ENCODE data around the gene LDB2.

The LDB2 gene

DNA sequence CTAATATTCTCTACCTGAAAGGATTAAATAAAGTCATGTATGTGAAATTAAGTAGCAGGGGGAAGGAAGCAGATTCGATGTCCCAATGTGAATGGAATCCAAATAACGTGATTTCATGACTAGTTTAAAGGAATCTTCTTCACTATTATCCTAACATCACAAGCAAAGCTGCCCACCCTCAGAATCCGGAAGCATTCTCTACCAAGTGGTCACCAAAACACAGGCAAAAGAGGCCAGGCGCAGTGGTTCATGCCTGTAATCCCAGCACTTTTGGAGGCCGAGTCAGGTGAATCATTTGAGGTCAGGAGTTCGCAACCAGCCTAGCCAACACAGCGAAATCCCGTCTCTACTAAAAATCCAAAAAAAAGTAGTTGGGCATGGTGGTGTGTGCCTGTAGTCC is 212.9 kb downstream of the LDB2 start:
- H3K4me2 ChIP-seq (ENCODE audit: low read depth, low read length, poor library complexity, severe bottlenecking): no peak overlapping the region
- H3K9ac ChIP-seq (ENCODE audit: low read depth, low read length, poor library complexity, severe bottlenecking): no peak overlapping the region
- H2AFZ ChIP-seq (ENCODE audit: low read length): no peak overlapping the region
- H3K79me2 ChIP-seq (ENCODE audit: insufficient read depth, low read length): no peaks in the 10 kb centered on the region
- H3K4me1 ChIP-seq (ENCODE audit: insufficient read depth, low read length, poor library complexity, severe bottlenecking): no peaks in the 10 kb centered on the region
- no peaks in the 10 kb centered on the region for H4K20me1 ChIP-seq (ENCODE audit: insufficient read depth, low read length, poor library complexity, severe bottlenecking)
- H3K9me3 ChIP-seq (ENCODE audit: insufficient read depth, low read depth, low read length): no peaks in the 10 kb centered on the region
- no peaks in the 10 kb centered on the region for H3F3A ChIP-seq (ENCODE audit: low read depth)
- TF ChIP-seq, protein P1, sequence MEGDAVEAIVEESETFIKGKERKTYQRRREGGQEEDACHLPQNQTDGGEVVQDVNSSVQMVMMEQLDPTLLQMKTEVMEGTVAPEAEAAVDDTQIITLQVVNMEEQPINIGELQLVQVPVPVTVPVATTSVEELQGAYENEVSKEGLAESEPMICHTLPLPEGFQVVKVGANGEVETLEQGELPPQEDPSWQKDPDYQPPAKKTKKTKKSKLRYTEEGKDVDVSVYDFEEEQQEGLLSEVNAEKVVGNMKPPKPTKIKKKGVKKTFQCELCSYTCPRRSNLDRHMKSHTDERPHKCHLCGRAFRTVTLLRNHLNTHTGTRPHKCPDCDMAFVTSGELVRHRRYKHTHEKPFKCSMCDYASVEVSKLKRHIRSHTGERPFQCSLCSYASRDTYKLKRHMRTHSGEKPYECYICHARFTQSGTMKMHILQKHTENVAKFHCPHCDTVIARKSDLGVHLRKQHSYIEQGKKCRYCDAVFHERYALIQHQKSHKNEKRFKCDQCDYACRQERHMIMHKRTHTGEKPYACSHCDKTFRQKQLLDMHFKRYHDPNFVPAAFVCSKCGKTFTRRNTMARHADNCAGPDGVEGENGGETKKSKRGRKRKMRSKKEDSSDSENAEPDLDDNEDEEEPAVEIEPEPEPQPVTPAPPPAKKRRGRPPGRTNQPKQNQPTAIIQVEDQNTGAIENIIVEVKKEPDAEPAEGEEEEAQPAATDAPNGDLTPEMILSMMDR (conservative IDR thresholded peaks at IDR 0.05; ENCODE audit: low read length): no peak
- TF ChIP-seq EZH2phosphoT487 (IDR thresholded peaks at IDR 0.05; ENCODE audit: borderline replicate concordance): no peak
- no peaks in the 10 kb centered on the region for H3K36me3 ChIP-seq (ENCODE audit: insufficient read depth, low read length)
- H3K4me3 ChIP-seq (ENCODE audit: low read length, poor library complexity, severe bottlenecking): no peak overlapping the region
- H3K27me3 ChIP-seq (ENCODE audit: insufficient read depth, low read length, poor library complexity, severe bottlenecking): no peaks in the 10 kb centered on the region
- no peaks in the 10 kb centered on the region for H3K9me2 ChIP-seq (replicated peaks; ENCODE audit: low read depth, low read length)

GRCh38 chr4:16684935-16685334 is 213.5 kb downstream of the LDB2 start:
- Histone ChIP-seq H3K4me1 (ENCODE audit: insufficient read depth, low read length, poor library complexity, severe bottlenecking) (no peaks in the 10 kb centered on the region), H4K20me1 (ENCODE audit: insufficient read depth, low read length, poor library complexity, severe bottlenecking) (no peaks in the 10 kb centered on the region), H3K4me2 (ENCODE audit: low read depth, low read length, poor library complexity, severe bottlenecking) (no peak overlapping the region), H3K36me3 (ENCODE audit: insufficient read depth, low read length) (no peaks in the 10 kb centered on the region), H3K27me3 (ENCODE audit: insufficient read depth, low read length, poor library complexity, severe bottlenecking) (no peaks in the 10 kb centered on the region), H3K9ac (ENCODE audit: low read depth, low read length, poor library complexity, severe bottlenecking) (no peak overlapping the region), H2AFZ (ENCODE audit: low read length) (no peak overlapping the region), H3F3A (ENCODE audit: low read depth) (no peaks in the 10 kb centered on the region), H3K79me2 (ENCODE audit: insufficient read depth, low read length) (no peaks in the 10 kb centered on the region), H3K9me2 (replicated peaks; ENCODE audit: low read depth, low read length) (no peaks in the 10 kb centered on the region), H3K4me3 (ENCODE audit: low read length, poor library complexity, severe bottlenecking) (no peak overlapping the region), H3K9me3 (ENCODE audit: insufficient read depth, low read depth, low read length) (no peaks in the 10 kb centered on the region)
- TF ChIP-seq, protein P1 (conservative IDR thresholded peaks at IDR 0.05; ENCODE audit: low read length): no peak
- TF ChIP-seq EZH2phosphoT487 (IDR thresholded peaks at IDR 0.05; ENCODE audit: borderline replicate concordance): no peak

GRCh38 chr4:16684097-16684496 is 214.3 kb downstream of the LDB2 start:
- Histone ChIP-seq H3K79me2 (ENCODE audit: insufficient read depth, low read length) (no peaks in the 10 kb centered on the region), H3K36me3 (ENCODE audit: insufficient read depth, low read length) (no peaks in the 10 kb centered on the region), H3K4me3 (ENCODE audit: low read length, poor library complexity, severe bottlenecking) (no peak overlapping the region), H3K27me3 (ENCODE audit: insufficient read depth, low read length, poor library complexity, severe bottlenecking) (no peaks in the 10 kb centered on the region), H3K4me1 (ENCODE audit: insufficient read depth, low read length, poor library complexity, severe bottlenecking) (no peaks in the 10 kb centered on the region), H2AFZ (ENCODE audit: low read length) (no peak overlapping the region), H3K4me2 (ENCODE audit: low read depth, low read length, poor library complexity, severe bottlenecking) (no peak overlapping the region), H4K20me1 (ENCODE audit: insufficient read depth, low read length, poor library complexity, severe bottlenecking) (no peaks in the 10 kb centered on the region), H3K9me2 (replicated peaks; ENCODE audit: low read depth, low read length) (no peaks in the 10 kb centered on the region), H3K9me3 (ENCODE audit: insufficient read depth, low read depth, low read length) (no peaks in the 10 kb centered on the region), H3F3A (ENCODE audit: low read depth) (no peaks in the 10 kb centered on the region), H3K9ac (ENCODE audit: low read depth, low read length, poor library complexity, severe bottlenecking) (no peak overlapping the region)
- no peak for TF ChIP-seq EZH2phosphoT487 (IDR thresholded peaks at IDR 0.05; ENCODE audit: borderline replicate concordance)
- TF ChIP-seq, protein P1 (conservative IDR thresholded peaks at IDR 0.05; ENCODE audit: low read length): no peak

Measured in Loucy (cell line).